GM12878 (cell line): ENCODE results near the gene AP5B1.

Experiments
- CBFB ChIP-seq: IDR thresholded peaks from 2 replicates; pipeline ENCODE4 v1.6.1; 2016; ENCODE audit warnings: antibody characterized with exemption, low read depth
- POLR2AphosphoS5 ChIP-seq: IDR thresholded peaks from 2 replicates; pipeline ENCODE4 v1.6.1; 2011; ENCODE audit warnings: mild to moderate bottlenecking, low read length, inconsistent platforms
- SMC3 ChIP-seq: IDR thresholded peaks from 2 replicates; pipeline ENCODE4 v1.6.1; 2011; ENCODE audit warnings: low read length, improper control_type of control experiment, borderline replicate concordance
- SP1 ChIP-seq: IDR thresholded peaks from one replicate; pipeline ENCODE4 v1.6.1; 2011; ENCODE audit warnings: low read depth, low read length
- TF ChIP-seq, protein P1 (sequence below): fragments of 450-650 bp; IDR thresholded peaks from 2 replicates; pipeline ENCODE4 v1.6.1; 2018; ENCODE audit warnings: mild to moderate bottlenecking, low read depth, moderate library complexity; ENCODE audit not compliant: partially characterized antibody

DNA sequence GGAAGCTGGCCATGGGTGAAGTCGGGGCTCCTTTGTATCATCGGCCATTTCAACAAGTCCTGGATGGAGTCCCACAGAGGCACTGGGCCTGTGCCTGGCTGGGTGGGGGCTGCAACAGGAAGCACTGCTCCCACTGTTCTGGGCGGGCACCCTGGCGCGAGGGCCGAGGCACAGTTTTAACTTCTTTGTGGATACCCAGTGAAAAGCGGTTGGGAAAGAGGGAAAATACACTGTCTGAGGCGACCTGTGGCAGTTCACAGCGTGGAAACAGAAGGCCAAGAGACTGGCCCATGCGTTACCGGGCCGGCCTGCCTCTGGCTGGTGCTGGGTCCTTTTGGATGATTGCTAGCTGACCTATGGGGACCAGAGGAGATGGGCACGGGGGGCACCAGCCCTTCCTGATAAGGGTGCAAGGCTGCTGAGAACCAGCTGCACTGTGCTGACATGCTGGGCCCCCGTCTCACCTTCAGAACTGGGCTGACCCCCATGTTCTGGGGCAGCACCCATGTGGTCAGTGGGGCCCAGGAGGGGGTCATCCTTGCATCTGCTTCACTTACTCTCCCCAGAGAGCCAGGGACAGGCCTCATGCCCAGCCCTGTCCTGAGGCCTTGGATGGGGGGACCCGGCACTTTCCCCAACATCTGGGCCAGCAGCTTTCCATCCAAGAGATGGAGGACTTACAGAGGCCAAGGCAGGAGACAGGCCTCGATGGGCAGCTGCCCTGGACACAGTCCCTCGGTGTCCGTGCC lies 10.3 kb upstream of the AP5B1 start:
- TF ChIP-seq SMC3 (no peak), CBFB (no peak), SP1 (no peak), POLR2AphosphoS5 (no peak)
- TF ChIP-seq, protein P1, sequence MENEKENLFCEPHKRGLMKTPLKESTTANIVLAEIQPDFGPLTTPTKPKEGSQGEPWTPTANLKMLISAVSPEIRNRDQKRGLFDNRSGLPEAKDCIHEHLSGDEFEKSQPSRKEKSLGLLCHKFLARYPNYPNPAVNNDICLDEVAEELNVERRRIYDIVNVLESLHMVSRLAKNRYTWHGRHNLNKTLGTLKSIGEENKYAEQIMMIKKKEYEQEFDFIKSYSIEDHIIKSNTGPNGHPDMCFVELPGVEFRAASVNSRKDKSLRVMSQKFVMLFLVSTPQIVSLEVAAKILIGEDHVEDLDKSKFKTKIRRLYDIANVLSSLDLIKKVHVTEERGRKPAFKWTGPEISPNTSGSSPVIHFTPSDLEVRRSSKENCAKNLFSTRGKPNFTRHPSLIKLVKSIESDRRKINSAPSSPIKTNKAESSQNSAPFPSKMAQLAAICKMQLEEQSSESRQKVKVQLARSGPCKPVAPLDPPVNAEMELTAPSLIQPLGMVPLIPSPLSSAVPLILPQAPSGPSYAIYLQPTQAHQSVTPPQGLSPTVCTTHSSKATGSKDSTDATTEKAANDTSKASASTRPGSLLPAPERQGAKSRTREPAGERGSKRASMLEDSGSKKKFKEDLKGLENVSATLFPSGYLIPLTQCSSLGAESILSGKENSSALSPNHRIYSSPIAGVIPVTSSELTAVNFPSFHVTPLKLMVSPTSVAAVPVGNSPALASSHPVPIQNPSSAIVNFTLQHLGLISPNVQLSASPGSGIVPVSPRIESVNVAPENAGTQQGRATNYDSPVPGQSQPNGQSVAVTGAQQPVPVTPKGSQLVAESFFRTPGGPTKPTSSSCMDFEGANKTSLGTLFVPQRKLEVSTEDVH, result no peak
